SK-N-SH (cell line): ENCODE results near the gene SLC26A11. TPM values are rescaled to one million over a fixed set of nuclear protein-coding genes. Genes with fewer than 3 reads are reported as not detected.

ENCODE experiments used
- CTCF ChIA-PET: fragments of 300-600, 350-600 bp; formaldehyde crosslinking; extraction: SDS; loops from one replicate; lab custom pipeline; 2021; lab: Yijun Ruan, JAX
- POLR2A ChIA-PET: fragments of 350-600 bp; sonication (Branson Sonifier 250); formaldehyde crosslinking; extraction: SDS; loops from one replicate; lab custom pipeline; 2020; ENCODE audit warnings: antibody characterized with exemption, inconsistent platforms; lab: Yijun Ruan, JAX
- DNase-seq: peaks from one replicate; pipeline ENCODE4 v3.0.0; 2012
- H2AFZ ChIP-seq: fragments of 200-600 bp; sonication (generic); 2 replicates; pipeline ENCODE4 v1.8.1; 2016; ENCODE audit warnings: antibody characterized with exemption, mild to moderate bottlenecking, low read depth
- H3F3A ChIP-seq: fragments of 200-600 bp; sonication (generic); replicated peaks from 2 replicates; pipeline ENCODE3; 2016; ENCODE audit warnings: antibody characterized with exemption, mild to moderate bottlenecking; ENCODE audit not compliant: insufficient read depth
- H3K27ac ChIP-seq, 2 experiments: fragments of 200-500 bp in 1 of 2; fragments of 200-600 bp in 1 of 2; sonication (Bioruptor generic) in 1 of 2; sonication (generic), shearing (Covaris generic) in 1 of 2; 2 replicates each; pipeline versions ENCODE4 v1.5.1 to v1.6.1; 2014 to 2016; ENCODE audit warnings: low read depth in 2 of 2, inconsistent platforms in 1 of 2, low read length in 1 of 2, mild to moderate bottlenecking in 1 of 2, mixed read lengths in 1 of 2
- H3K27me3 ChIP-seq: fragments of 200-600 bp; sonication (generic), shearing (Covaris generic); 2 replicates; pipeline ENCODE4 v1.6.1; 2016; ENCODE audit warnings: mixed run types; ENCODE audit not compliant: insufficient read depth
- H3K36me3 ChIP-seq, 2 experiments: fragments of 200-500 bp in 1 of 2; fragments of 200-600 bp in 1 of 2; sonication (Bioruptor generic) in 1 of 2; sonication (generic) in 1 of 2; replicated peaks in 1 of 2; 2 replicates each; pipeline versions ENCODE3 to v1.5.1; 2014 to 2016; ENCODE audit warnings: low read length in 1 of 2, mild to moderate bottlenecking in 1 of 2; ENCODE audit not compliant: insufficient read depth in 2 of 2, control insufficient read depth in 1 of 2
- H3K4me1 ChIP-seq, 2 experiments: fragments of 200-500 bp in 1 of 2; fragments of 200-600 bp in 1 of 2; sonication (Bioruptor generic) in 1 of 2; sonication (generic), shearing (Covaris generic) in 1 of 2; 2 replicates each; pipeline versions ENCODE4 v1.5.1 to v1.6.1; 2014 to 2016; ENCODE audit warnings: low read depth in 1 of 2, low read length in 1 of 2, mixed run types in 1 of 2; ENCODE audit not compliant: insufficient read depth in 2 of 2, control insufficient read depth in 1 of 2
- H3K4me2 ChIP-seq: fragments of 200-600 bp; sonication (generic), shearing (Covaris generic); 2 replicates; pipeline ENCODE4 v1.6.1; 2017; ENCODE audit warnings: mixed run types
- H3K4me3 ChIP-seq, 2 experiments: fragments of 200-500 bp in 1 of 2; fragments of 200-600 bp in 1 of 2; sonication (Bioruptor generic) in 1 of 2; sonication (generic), shearing (Covaris generic) in 1 of 2; 2 replicates each; pipeline versions ENCODE4 v1.5.1 to v1.8.1; 2014 to 2016; ENCODE audit warnings: low read depth in 2 of 2, inconsistent platforms in 1 of 2, low read length in 1 of 2, mild to moderate bottlenecking in 1 of 2, mixed read lengths in 1 of 2, moderate library complexity in 1 of 2
- H3K79me2 ChIP-seq: fragments of 200-600 bp; sonication (generic); 2 replicates; pipeline ENCODE4 v1.8.1; 2017; ENCODE audit warnings: mild to moderate bottlenecking; ENCODE audit not compliant: insufficient read depth
- H3K9ac ChIP-seq: fragments of 200-600 bp; sonication (generic); 2 replicates; pipeline ENCODE4 v1.6.1; 2017; ENCODE audit warnings: mixed run types
- H3K9me2 ChIP-seq: fragments of 200-600 bp; sonication (generic); 2 replicates; pipeline ENCODE4 v1.6.1; 2017; ENCODE audit warnings: mixed run types
- H3K9me3 ChIP-seq: fragments of 200-600 bp; sonication (generic); 2 replicates; pipeline ENCODE4 v1.6.1; 2017; ENCODE audit warnings: mixed run types, mild to moderate bottlenecking, moderate library complexity
- H4K20me1 ChIP-seq: fragments of 200-600 bp; sonication (generic); 2 replicates; pipeline ENCODE4 v1.6.1; 2017; ENCODE audit warnings: mild to moderate bottlenecking, mixed run types; ENCODE audit not compliant: insufficient read depth
- CTCF ChIP-seq: fragments of 200-600 bp; sonication (generic); IDR thresholded peaks from 2 replicates; pipeline ENCODE4 v1.6.1; 2017; ENCODE audit warnings: antibody characterized with exemption, mild to moderate bottlenecking, moderate library complexity
- EZH2phosphoT487 ChIP-seq: fragments of 200-600 bp; sonication (generic); IDR thresholded peaks from 2 replicates; pipeline ENCODE4 v1.6.1; 2017; ENCODE audit warnings: low read depth, mixed run types, mild to moderate bottlenecking, antibody characterized with exemption, moderate library complexity, borderline replicate concordance
- FOSL2 ChIP-seq: IDR thresholded peaks from 2 replicates; pipeline ENCODE4 v1.4.0; 2012; ENCODE audit warnings: low read depth, mild to moderate bottlenecking, moderate library complexity, borderline replicate concordance
- FOXJ3 ChIP-seq: sonication (generic); formaldehyde crosslinking; IDR thresholded peaks from 2 replicates; pipeline ENCODE4 v1.5.1; 2020; ENCODE audit warnings: mild to moderate bottlenecking, missing genetic modification reagents
- GABPA ChIP-seq: IDR thresholded peaks from 2 replicates; pipeline ENCODE4 v1.4.0; 2012; ENCODE audit warnings: low read depth, mild to moderate bottlenecking
- NFIC ChIP-seq: IDR thresholded peaks from 2 replicates; pipeline ENCODE4 v1.4.0; 2012; ENCODE audit warnings: borderline replicate concordance
- NRF1 ChIP-seq: IDR thresholded peaks from 2 replicates; pipeline ENCODE4 v1.6.1; 2012; ENCODE audit warnings: low read depth, mild to moderate bottlenecking, low read length
- RAD21 ChIP-seq: IDR thresholded peaks from 2 replicates; pipeline ENCODE4 v1.6.1; 2012; ENCODE audit warnings: mild to moderate bottlenecking, low read length
- REST ChIP-seq: IDR thresholded peaks from 2 replicates; pipeline ENCODE4 v1.6.1; 2012; ENCODE audit warnings: mild to moderate bottlenecking, low read depth, low read length, moderate library complexity
- RFX5 ChIP-seq: IDR thresholded peaks from 2 replicates; pipeline ENCODE4 v1.6.1; 2012; ENCODE audit warnings: mild to moderate bottlenecking, improper control_type of control experiment, low read length
- RXRA ChIP-seq: IDR thresholded peaks from 2 replicates; pipeline ENCODE4 v1.4.0; 2012; ENCODE audit warnings: low read depth, mild to moderate bottlenecking, borderline replicate concordance
- SIN3A ChIP-seq: IDR thresholded peaks from 2 replicates; pipeline ENCODE4 v1.6.1; 2012; ENCODE audit warnings: low read depth, mild to moderate bottlenecking, low read length, moderate library complexity, borderline replicate concordance
- TAF1 ChIP-seq: IDR thresholded peaks from 2 replicates; pipeline ENCODE4 v1.6.1; 2012; ENCODE audit warnings: low read depth, mild to moderate bottlenecking, low read length, moderate library complexity, borderline replicate concordance
- TCF12 ChIP-seq: IDR thresholded peaks from 2 replicates; pipeline ENCODE4 v1.4.0; 2012
- USF1 ChIP-seq: IDR thresholded peaks from 2 replicates; pipeline ENCODE4 v1.4.0; 2012; ENCODE audit warnings: low read depth, borderline replicate concordance
- YY1 ChIP-seq: IDR thresholded peaks from 2 replicates; pipeline ENCODE4 v1.4.0; 2012; ENCODE audit warnings: low read depth, mild to moderate bottlenecking
- WGBS: methylation state at CpG from one replicate; pipeline ENCODE4 v1.1.6; 2017; ENCODE audit warnings: low lambda C conversion rate; 5-methylcytosine and 5-hydroxymethylcytosine counted together
- polyA plus RNA-seq, 3 experiments: library from polyadenylated mRNA; depleted of rRNA; stranded (reverse); fragments of >200 nt; gene quantifications; 2 replicates each; pipeline ENCODE4 v1.2.3, GENCODE V29; 2012
- TF ChIP-seq, protein P1 (sequence below): IDR thresholded peaks from 2 replicates; pipeline ENCODE4; 2012
- TF ChIP-seq, protein P2 (sequence below): IDR thresholded peaks from 2 replicates; pipeline ENCODE4 v1.4.0; 2012; ENCODE audit warnings: low read depth
- TF ChIP-seq, protein P3 (sequence below): fragments of 150-350 bp; IDR thresholded peaks from 2 replicates; pipeline ENCODE4 v1.6.1; 2017; ENCODE audit warnings: antibody characterized with exemption, low read length, low read depth, borderline replicate concordance

The SLC26A11 gene
- polyA plus RNA-seq, 1 of the 3 experiments (the other 2 are of a cell fraction), result 35.9 TPM

DNA sequence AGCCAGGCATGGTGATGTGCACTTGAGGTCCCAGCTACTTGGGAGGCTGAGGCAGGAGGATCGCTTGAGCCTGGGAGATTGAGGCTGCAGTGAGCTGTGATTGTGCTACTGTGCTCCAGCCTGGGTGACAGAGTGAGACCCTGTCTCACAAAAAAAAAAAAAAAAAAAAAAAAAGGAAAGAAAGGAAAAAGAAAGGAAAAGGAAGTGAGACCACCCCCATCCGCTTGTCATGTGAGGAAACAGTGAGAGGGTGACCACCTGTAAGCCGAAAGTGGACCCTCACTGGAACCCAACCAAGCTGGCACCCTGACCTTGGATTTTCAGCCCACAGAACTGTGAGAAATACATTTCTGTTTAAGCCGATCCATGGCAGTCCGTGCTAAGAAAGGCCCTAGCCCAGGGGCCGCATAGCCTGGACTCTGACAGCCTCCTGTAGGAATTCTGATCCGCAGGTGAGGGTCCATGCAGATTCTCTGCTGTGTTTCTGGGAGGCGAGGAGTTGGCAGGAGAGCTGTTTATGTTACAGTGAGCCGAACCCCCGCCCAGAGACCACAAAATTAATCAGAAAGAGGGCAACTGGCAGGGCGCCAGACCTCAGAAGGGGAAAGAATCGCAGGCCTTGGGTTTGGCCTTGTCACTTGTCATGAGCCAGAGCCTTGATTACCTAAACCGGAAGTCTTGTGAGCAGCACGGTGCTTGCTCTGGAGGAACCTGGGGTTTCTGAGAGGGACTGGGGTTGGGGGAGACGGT lies 1.0 kb upstream of the SLC26A11 start (continued):
- TF ChIP-seq SIN3A (peak; percentile 91), NFIC (peak; percentile 99), USF1 (no peak; the same call in 1 of the 2 replicates), REST (no peak), TAF1 (peak; percentile 37; the same call in 1 of the 2 replicates)
- TF ChIP-seq, protein P1, sequence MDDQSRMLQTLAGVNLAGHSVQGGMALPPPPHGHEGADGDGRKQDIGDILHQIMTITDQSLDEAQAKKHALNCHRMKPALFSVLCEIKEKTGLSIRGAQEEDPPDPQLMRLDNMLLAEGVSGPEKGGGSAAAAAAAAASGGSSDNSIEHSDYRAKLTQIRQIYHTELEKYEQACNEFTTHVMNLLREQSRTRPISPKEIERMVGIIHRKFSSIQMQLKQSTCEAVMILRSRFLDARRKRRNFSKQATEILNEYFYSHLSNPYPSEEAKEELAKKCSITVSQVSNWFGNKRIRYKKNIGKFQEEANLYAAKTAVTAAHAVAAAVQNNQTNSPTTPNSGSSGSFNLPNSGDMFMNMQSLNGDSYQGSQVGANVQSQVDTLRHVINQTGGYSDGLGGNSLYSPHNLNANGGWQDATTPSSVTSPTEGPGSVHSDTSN, result peak; percentile 87
- TF ChIP-seq, all 33 proteins: peak for 9

GRCh38 chr17:80219763-80220053 lies 519 bp upstream of the SLC26A11 start:
- Histone ChIP-seq H3K9me3 (no peaks in the 10 kb centered on the region), H3K27ac (peak overlapping the region; percentile 66 to 82), H2AFZ (peak overlapping the region; percentile 87), H3K9ac (peak overlapping the region; percentile 88), H3K4me2 (peak overlapping the region; percentile 98), H4K20me1 (peaks cover 19% of the 10 kb centered on the region), H3K4me1 (peaks cover 4 to 24% of the 10 kb centered on the region in 2 experiments; a peak in 1 of 4 replicates), H3K36me3 (peaks cover 16% of the 10 kb centered on the region in 2 experiments), H3K27me3 (no peaks in the 10 kb centered on the region), H3K79me2 (peaks cover 45% of the 10 kb centered on the region; the same call in 1 of the 2 replicates), H3K9me2 (no peaks in the 10 kb centered on the region), H3F3A (peaks cover 9% of the 10 kb centered on the region), H3K4me3 (peak overlapping the region; percentile 83 to 98)
- CTCF ChIA-PET, result interaction anchor here (0.8 to 2.3 kb wide), 5 partner anchors 17 to 138 kb away, joined by 3 to 7 read pairs (median 3); partner anchors contain the start of gene GAA
- POLR2A ChIA-PET, result interaction anchor here (0.8 to 1.1 kb wide), 5 partner anchors 13 to 118 kb away, joined by 3 to 7 read pairs (median 3); partner anchors contain the start of gene GAA
- 3% methylated on average over 5 of the region's 5 CpGs for WGBS
- DNase-seq, result peak; percentile 78
- TF ChIP-seq YY1, result no peak
- TF ChIP-seq RAD21, result no peak
- TF ChIP-seq RFX5, result no peak
- TF ChIP-seq FOSL2, result no peak
- no peak for TF ChIP-seq FOXJ3
- TF ChIP-seq, protein P2, sequence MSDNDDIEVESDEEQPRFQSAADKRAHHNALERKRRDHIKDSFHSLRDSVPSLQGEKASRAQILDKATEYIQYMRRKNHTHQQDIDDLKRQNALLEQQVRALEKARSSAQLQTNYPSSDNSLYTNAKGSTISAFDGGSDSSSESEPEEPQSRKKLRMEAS, result no peak
- no peak for TF ChIP-seq EZH2phosphoT487
- TF ChIP-seq NRF1, result no peak
- TF ChIP-seq GABPA, result no peak
- TF ChIP-seq, protein P3, sequence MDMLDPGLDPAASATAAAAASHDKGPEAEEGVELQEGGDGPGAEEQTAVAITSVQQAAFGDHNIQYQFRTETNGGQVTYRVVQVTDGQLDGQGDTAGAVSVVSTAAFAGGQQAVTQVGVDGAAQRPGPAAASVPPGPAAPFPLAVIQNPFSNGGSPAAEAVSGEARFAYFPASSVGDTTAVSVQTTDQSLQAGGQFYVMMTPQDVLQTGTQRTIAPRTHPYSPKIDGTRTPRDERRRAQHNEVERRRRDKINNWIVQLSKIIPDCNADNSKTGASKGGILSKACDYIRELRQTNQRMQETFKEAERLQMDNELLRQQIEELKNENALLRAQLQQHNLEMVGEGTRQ, result no peak
- TF ChIP-seq USF1, result no peak
- TF ChIP-seq RXRA, result no peak
- TF ChIP-seq TCF12, result no peak
- TF ChIP-seq NFIC, result no peak
- no peak for TF ChIP-seq CTCF
